Aorta (tissue), 5 donors: ENCODE measurements around the gene KLF9. TPM values are rescaled to one million over a fixed set of nuclear protein-coding genes. Genes with fewer than 3 reads are reported as not detected.

Source experiments
- ATAC-seq: fragments of 200-7000 bp; cut with Tn5 transposase; one replicate; pipeline ENCODE4 v1.9.1; 2022; ENCODE audit warnings: moderate library complexity; ENCODE audit not compliant: low FRiP score
- DNase-seq, 2 donors: peaks; one replicate each; pipeline ENCODE4 v3.0.0-alpha.2; 2020
- H3K27ac ChIP-seq, 2 donors: one replicate each; pipeline ENCODE4 v1.5.1; 2013; ENCODE audit warnings: low read length in 2 of 2, mild to moderate bottlenecking in 2 of 2, moderate library complexity in 2 of 2, control low read depth in 1 of 2, inconsistent platforms in 1 of 2, low read depth in 1 of 2
- H3K27me3 ChIP-seq, 2 donors: one replicate each; pipeline ENCODE4 v1.6.1; 2013; ENCODE audit warnings: control low read depth in 1 of 2, low read length in 1 of 2, mild to moderate bottlenecking in 1 of 2, moderate library complexity in 1 of 2; ENCODE audit not compliant: insufficient read depth in 2 of 2, control insufficient read depth in 1 of 2
- H3K36me3 ChIP-seq, 2 donors: one replicate each; pipeline ENCODE4 v1.6.1; 2013; ENCODE audit warnings: control low read depth in 1 of 2, low read length in 1 of 2, mild to moderate bottlenecking in 1 of 2; ENCODE audit not compliant: insufficient read depth in 2 of 2, control insufficient read depth in 1 of 2
- H3K4me1 ChIP-seq, 2 donors: one replicate each; pipeline ENCODE4 v1.6.1; 2013; ENCODE audit warnings: low read length in 2 of 2, control low read depth in 1 of 2, mild to moderate bottlenecking in 1 of 2, moderate library complexity in 1 of 2; ENCODE audit not compliant: insufficient read depth in 2 of 2, control insufficient read depth in 1 of 2
- H3K4me3 ChIP-seq, 2 donors: one replicate each; pipeline ENCODE4 v1.5.1; 2013; ENCODE audit warnings: low read length in 2 of 2, control low read depth in 1 of 2, mild to moderate bottlenecking in 1 of 2
- H3K9me3 ChIP-seq: one replicate; pipeline ENCODE4 v1.6.1; 2013; ENCODE audit warnings: mild to moderate bottlenecking, low read length; ENCODE audit not compliant: control insufficient read depth
- WGBS, 2 donors: extraction: QIAGEN DNeasy Blood & Tissue Kit; methylation state at CpG; one replicate each; pipeline ENCODE4 v1.1.7; 2013; 5-methylcytosine and 5-hydroxymethylcytosine counted together
- intact Hi-C, 2 donors: fragments of 100-400 bp; cut with DNase I; formaldehyde crosslinking; loops; one replicate each; pipeline versions ENCODE4 v1.14.2 to v1.15.0; 2022
- polyA plus RNA-seq, 2 donors: library from polyadenylated mRNA; stranded (reverse); fragments of 200-250 nt; gene quantifications; one replicate each; pipeline ENCODE4 v1.2.3, GENCODE V29; 2013
- total RNA-seq, 2 donors: library from RNA; stranded (reverse); fragmentation: NEBNext Ultra II Directional; extraction: Animal tissue kit (Norgen Biotek cat#: 25700); gene quantifications; one replicate each; pipeline ENCODE4 v1.2.1, GENCODE V29; 2021
- donor health status: healthy with polysubstance abuse.
- donor health status: Bipolar disorder and iron deficiency.
- donor health status: DM: no; HTN: no; CAD: no.
- donor health status: DM: no; HTN: no; CAD: no.
- donor health status: DM: yes; HTN: yes; CAD: no.

Gene KLF9
- total and polyA plus RNA-seq, 4 donors: 31.4 to 122 (median 45.9) TPM

- Histone ChIP-seq H3K4me3 (peak overlapping the region; percentile 83 to 88), H3K27ac (no peak overlapping the region), H3K27me3 (no peaks in the 10 kb centered on the region), H3K4me1 (peaks cover 3 to 11% of the 10 kb centered on the region in 2 donors), H3K9me3 (no peaks in the 10 kb centered on the region), H3K36me3 (peaks cover 0 to 5% of the 10 kb centered on the region in 2 donors)
- 0% methylated on average over 1 of the region's 1 CpG for WGBS, 2 donors
- ATAC-seq (no peak), DNase-seq (no peak)
- intact Hi-C loops: loop anchor here (5.0 to 10.0 kb wide), 3 partner anchors 92 to 177 kb away; partner anchors contain the start of gene SMC5 (in 1 of the 2)
These were observed 4.1 kb downstream of the KLF9 start for GRCh38 chr9:70410368-70410767.

GRCh38 chr9:70409800-70410199 is 4.7 kb downstream of the KLF9 start:
- H3K27ac ChIP-seq: no peak overlapping the region
- DNase-seq (no peak), ATAC-seq (no peak)
- H3K27me3 ChIP-seq: no peaks in the 10 kb centered on the region
- peaks cover 5 to 15% of the 10 kb centered on the region in 2 donors for H3K4me1 ChIP-seq
- intact Hi-C loops: loop anchor here (5.0 to 10.0 kb wide), 4 partner anchors 57 to 178 kb away; partner anchors contain the start of gene SMC5 (in 1 of the 2)
- WGBS, 2 donors: 5 to 12% methylated on average over 2 of the region's 2 CpGs
- H3K9me3 ChIP-seq: no peaks in the 10 kb centered on the region
- H3K36me3 ChIP-seq: peaks cover 0 to 5% of the 10 kb centered on the region in 2 donors
- H3K4me3 ChIP-seq: peak overlapping the region; percentile 83 to 88

GRCh38 chr9:70409280-70409679 is 5.2 kb downstream of the KLF9 start:
- H3K27me3 ChIP-seq: no peaks in the 10 kb centered on the region
- no peak for ATAC-seq
- H3K4me3 ChIP-seq: peak overlapping the region; percentile 4 to 35
- peaks cover 0 to 5% of the 10 kb centered on the region in 2 donors for H3K36me3 ChIP-seq
- no peaks in the 10 kb centered on the region for H3K9me3 ChIP-seq
- DNase-seq: no peak
- H3K4me1 ChIP-seq: peaks cover 6 to 15% of the 10 kb centered on the region in 2 donors
- peak overlapping the region in 1 of 2 donors; percentile 21 for H3K27ac ChIP-seq
- intact Hi-C loops: loop anchor here in 1 of 2 donors (5.0 kb wide), 1 partner anchor 57 kb away; no protein-coding TSS in a partner anchor
- 66 to 68% methylated on average over 3 of the region's 3 CpGs for WGBS, 2 donors

GRCh38 chr9:70408393-70409040 is 5.9 kb downstream of the KLF9 start:
- Histone ChIP-seq H3K36me3 (peaks cover 0 to 5% of the 10 kb centered on the region in 2 donors), H3K4me1 (peaks cover 6 to 19% of the 10 kb centered on the region in 2 donors), H3K9me3 (no peaks in the 10 kb centered on the region), H3K27ac (peak overlapping the region in 1 of 2 donors; percentile 11), H3K27me3 (no peaks in the 10 kb centered on the region), H3K4me3 (peak overlapping the region in 1 of 2 donors; percentile 36)
- 70 to 76% methylated on average over 5 of the region's 5 CpGs for WGBS, 2 donors
- no peak for DNase-seq
- no peak for ATAC-seq
- intact Hi-C loops: loop anchor here in 1 of 2 donors (5.0 kb wide), 1 partner anchor 56 kb away; no protein-coding TSS in a partner anchor

GRCh38 chr9:70407081-70407503 is 7.4 kb downstream of the KLF9 start:
- Histone ChIP-seq H3K27ac (peak overlapping the region in 1 of 2 donors; percentile 52), H3K27me3 (no peaks in the 10 kb centered on the region), H3K4me3 (no peak overlapping the region), H3K36me3 (peaks cover 0 to 5% of the 10 kb centered on the region in 2 donors), H3K4me1 (peaks cover 6 to 22% of the 10 kb centered on the region in 2 donors), H3K9me3 (no peaks in the 10 kb centered on the region)
- WGBS, 2 donors: 68 to 69% methylated on average over 4 of the region's 4 CpGs
- intact Hi-C loops: loop anchor here in 1 of 2 donors (5.0 kb wide), 1 partner anchor 55 kb away; no protein-coding TSS in a partner anchor
- DNase-seq (no peak), ATAC-seq (no peak)

GRCh38 chr9:70406434-70406862 is 8.0 kb downstream of the KLF9 start:
- H3K27ac ChIP-seq: peak overlapping the region in 1 of 2 donors; percentile 66
- no peak overlapping the region for H3K4me3 ChIP-seq
- H3K9me3 ChIP-seq: no peaks in the 10 kb centered on the region
- H3K36me3 ChIP-seq: peaks cover 0 to 5% of the 10 kb centered on the region in 2 donors
- DNase-seq (no peak), ATAC-seq (no peak)
- WGBS, 2 donors: 56 to 58% methylated on average over 6 of the region's 6 CpGs
- no peaks in the 10 kb centered on the region for H3K27me3 ChIP-seq
- intact Hi-C loops: loop anchor here in 1 of 2 donors (5.0 kb wide), 1 partner anchor 54 kb away; no protein-coding TSS in a partner anchor
- H3K4me1 ChIP-seq: peaks cover 6 to 22% of the 10 kb centered on the region in 2 donors

GRCh38 chr9:70405808-70406433 is 8.5 kb downstream of the KLF9 start:
- peaks cover 0 to 5% of the 10 kb centered on the region in 2 donors for H3K36me3 ChIP-seq
- ATAC-seq (no peak), DNase-seq (no peak)
- H3K27me3 ChIP-seq: no peaks in the 10 kb centered on the region
- H3K27ac ChIP-seq: peak overlapping the region in 1 of 2 donors; percentile 40
- peaks cover 6 to 22% of the 10 kb centered on the region in 2 donors for H3K4me1 ChIP-seq
- H3K9me3 ChIP-seq: no peaks in the 10 kb centered on the region
- intact Hi-C loops: loop anchor here in 1 of 2 donors (5.0 kb wide), 1 partner anchor 54 kb away; no protein-coding TSS in a partner anchor
- WGBS, 2 donors: 55 to 59% methylated on average over 3 of the region's 3 CpGs
- no peak overlapping the region for H3K4me3 ChIP-seq

GRCh38 chr9:70404261-70404660 is 10.2 kb downstream of the KLF9 start:
- Histone ChIP-seq H3K27ac (peak overlapping the region in 1 of 2 donors; percentile 8), H3K27me3 (no peaks in the 10 kb centered on the region), H3K36me3 (peaks cover 0 to 5% of the 10 kb centered on the region in 2 donors), H3K9me3 (no peaks in the 10 kb centered on the region), H3K4me1 (peaks cover 6 to 22% of the 10 kb centered on the region in 2 donors), H3K4me3 (no peak overlapping the region)
- ATAC-seq (no peak), DNase-seq (no peak)
- 55 to 60% methylated on average over 2 of the region's 2 CpGs for WGBS, 2 donors
- intact Hi-C loops: no loop called here
